ENCODE measurements around the gene CROCC2. TPM values are rescaled to one million over a fixed set of nuclear protein-coding genes. Genes with fewer than 3 reads are reported as not detected.
A peak's percentile ranks its signal among the peaks of the same experiment; 100 is the strongest.

Gene CROCC2
- total RNA-seq, 4 donors from 2014 or later, result 0.27 to 0.83 TPM; not detected in 2

DNA sequence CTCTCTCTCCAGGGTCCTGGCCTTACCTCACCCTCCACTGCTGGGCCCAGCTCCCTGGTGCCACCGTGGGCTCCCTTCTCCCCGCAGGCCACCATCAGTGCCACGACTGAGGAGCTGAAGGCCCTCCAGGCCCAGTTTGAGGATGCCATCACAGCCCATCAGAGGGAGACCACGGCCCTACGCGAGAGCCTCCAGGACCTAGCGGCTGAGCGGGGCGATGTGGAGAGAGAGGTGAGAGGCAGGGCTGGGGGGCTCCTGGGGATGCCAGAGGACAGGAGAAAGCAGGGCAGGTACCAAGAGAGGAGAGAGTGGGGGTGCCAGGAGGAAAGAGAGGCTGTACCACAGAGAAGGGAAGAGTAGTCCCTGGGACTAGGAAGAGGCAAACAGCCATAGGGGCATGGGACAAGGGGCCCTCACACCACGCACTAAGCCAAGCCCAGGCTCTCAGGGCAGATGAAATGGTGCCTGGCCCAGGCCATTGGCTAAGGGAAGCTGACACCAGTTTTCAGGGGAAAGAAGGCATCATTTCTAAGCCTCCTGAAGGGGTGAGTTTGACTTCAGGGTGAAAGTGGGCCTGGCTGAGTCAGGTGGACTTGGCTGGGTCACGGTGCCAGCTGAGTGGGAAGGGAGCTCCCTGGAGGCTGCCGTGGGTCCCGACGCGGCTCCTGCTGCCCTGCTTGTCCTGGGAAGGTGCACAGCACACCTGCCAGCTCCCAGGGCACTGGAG, 53.2 kb downstream of the CROCC2 start:
- Histone ChIP-seq H3K27me3 (no peaks in the 10 kb centered on the region), H3K4me1 (peaks cover 0 to 38% (median 0%) of the 10 kb centered on the region in 4 donors), H3K36me3 (no peaks in the 10 kb centered on the region), H3K27ac (peak overlapping the region in 2 of 4 donors; percentile 55 to 62), H3K9me3 (no peaks in the 10 kb centered on the region), H3K4me3 (no peak overlapping the region)
- peak in 2 of 3 donors; percentile 36 to 39 for DNase-seq
- TF ChIP-seq, protein P1, sequence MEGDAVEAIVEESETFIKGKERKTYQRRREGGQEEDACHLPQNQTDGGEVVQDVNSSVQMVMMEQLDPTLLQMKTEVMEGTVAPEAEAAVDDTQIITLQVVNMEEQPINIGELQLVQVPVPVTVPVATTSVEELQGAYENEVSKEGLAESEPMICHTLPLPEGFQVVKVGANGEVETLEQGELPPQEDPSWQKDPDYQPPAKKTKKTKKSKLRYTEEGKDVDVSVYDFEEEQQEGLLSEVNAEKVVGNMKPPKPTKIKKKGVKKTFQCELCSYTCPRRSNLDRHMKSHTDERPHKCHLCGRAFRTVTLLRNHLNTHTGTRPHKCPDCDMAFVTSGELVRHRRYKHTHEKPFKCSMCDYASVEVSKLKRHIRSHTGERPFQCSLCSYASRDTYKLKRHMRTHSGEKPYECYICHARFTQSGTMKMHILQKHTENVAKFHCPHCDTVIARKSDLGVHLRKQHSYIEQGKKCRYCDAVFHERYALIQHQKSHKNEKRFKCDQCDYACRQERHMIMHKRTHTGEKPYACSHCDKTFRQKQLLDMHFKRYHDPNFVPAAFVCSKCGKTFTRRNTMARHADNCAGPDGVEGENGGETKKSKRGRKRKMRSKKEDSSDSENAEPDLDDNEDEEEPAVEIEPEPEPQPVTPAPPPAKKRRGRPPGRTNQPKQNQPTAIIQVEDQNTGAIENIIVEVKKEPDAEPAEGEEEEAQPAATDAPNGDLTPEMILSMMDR (IDR thresholded peaks at IDR 0.05), result no peak
- no peak for TF ChIP-seq POLR2A (IDR thresholded peaks at IDR 0.05)

GRCh38 chr2:240959941-240960308, 53.8 kb downstream of the CROCC2 start:
- TF ChIP-seq, protein P1 (IDR thresholded peaks at IDR 0.05), result no peak
- TF ChIP-seq POLR2A (IDR thresholded peaks at IDR 0.05), result no peak
- peak overlapping the region in 3 of 4 donors; percentile 55 to 62 (median 60) for H3K27ac ChIP-seq

DNA sequence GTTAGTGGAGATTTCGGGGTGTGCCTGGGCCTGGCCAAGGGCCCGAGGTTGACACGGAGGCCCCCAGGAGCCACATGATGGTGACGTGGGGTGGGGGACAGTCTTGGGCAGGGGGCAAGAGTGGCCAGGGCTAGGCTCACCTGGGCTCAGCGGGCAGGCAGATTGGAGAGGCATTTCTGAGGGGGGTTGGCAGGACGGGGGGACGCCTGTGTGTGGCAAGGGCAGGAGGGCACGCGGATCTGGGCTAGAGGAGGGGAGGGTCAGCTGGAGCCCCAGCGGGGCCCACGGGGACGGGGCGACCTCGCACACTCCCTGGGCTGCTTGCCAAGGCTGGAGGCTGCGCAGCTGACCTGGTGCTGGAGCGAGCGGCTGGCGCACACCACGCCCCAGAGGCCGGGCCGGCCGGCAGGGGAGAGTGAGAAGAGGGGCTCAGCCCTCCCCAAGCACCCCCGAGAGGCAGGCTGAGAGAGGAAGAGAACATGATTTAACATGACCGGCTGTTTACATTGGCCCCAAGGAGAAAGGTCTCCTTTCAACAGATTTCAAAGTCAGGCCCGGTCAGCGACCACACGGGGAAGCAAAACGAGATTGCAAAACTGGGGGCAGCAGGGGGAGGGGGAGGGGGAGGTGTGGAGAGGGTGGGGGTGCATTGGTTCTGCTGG, 54.3 kb downstream of the CROCC2 start:
- H3K36me3 ChIP-seq, result no peaks in the 10 kb centered on the region
- no peaks in the 10 kb centered on the region for H3K27me3 ChIP-seq
- DNase-seq, result peak; percentile 16 to 59 (median 53)
- H3K27ac ChIP-seq, result peak overlapping the region in 3 of 4 donors; percentile 55 to 62 (median 60)
- H3K4me3 ChIP-seq, result no peak overlapping the region
- no peak for TF ChIP-seq POLR2A (IDR thresholded peaks at IDR 0.05)
- TF ChIP-seq, protein P1 (IDR thresholded peaks at IDR 0.05), result no peak
- H3K4me1 ChIP-seq, result peaks cover 0 to 38% (median 0%) of the 10 kb centered on the region in 4 donors
- no peaks in the 10 kb centered on the region for H3K9me3 ChIP-seq

More at GRCh38 chr2:240959941-240960308, 53.8 kb downstream of the CROCC2 start:
- Histone ChIP-seq H3K9me3 (no peaks in the 10 kb centered on the region), H3K4me1 (peaks cover 0 to 38% (median 0%) of the 10 kb centered on the region in 4 donors), H3K36me3 (no peaks in the 10 kb centered on the region), H3K27me3 (no peaks in the 10 kb centered on the region), H3K4me3 (no peak overlapping the region)
- DNase-seq, result peak in 2 of 3 donors; percentile 43

- DNase-seq, result peak; percentile 4 to 49 (median 45)
- Histone ChIP-seq H3K4me1 (peaks cover 0 to 32% (median 0%) of the 10 kb centered on the region in 4 donors), H3K27ac (peak overlapping the region in 3 of 4 donors; percentile 35 to 60 (median 55)), H3K36me3 (no peaks in the 10 kb centered on the region), H3K27me3 (no peaks in the 10 kb centered on the region), H3K4me3 (no peak overlapping the region), H3K9me3 (no peaks in the 10 kb centered on the region)
- TF ChIP-seq POLR2A (IDR thresholded peaks at IDR 0.05), result no peak
- TF ChIP-seq, protein P1 (IDR thresholded peaks at IDR 0.05), result no peak
Observed at GRCh38 chr2:240960971-240961876, 55.1 kb downstream of the CROCC2 start.

DNA sequence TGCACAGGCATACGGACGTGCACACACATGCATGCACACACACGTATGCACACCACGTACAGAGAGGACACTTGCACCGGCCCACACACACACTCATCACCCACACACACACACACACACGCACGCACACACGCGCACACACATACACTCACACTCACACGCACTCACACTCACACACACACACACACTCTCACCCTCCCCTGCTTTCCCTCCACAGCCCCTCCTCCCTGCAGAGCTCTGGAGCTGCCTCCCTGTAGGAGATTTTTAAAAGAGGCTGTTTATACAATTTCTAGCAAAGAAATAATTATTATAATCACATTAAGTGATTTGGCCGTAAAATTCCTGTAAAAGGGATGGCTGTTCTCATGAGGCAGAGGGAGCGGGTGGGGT, 55.8 kb downstream of the CROCC2 start:
- DNase-seq, result peak in 2 of 3 donors; percentile 6 to 11
- Histone ChIP-seq H3K4me3 (no peak overlapping the region), H3K9me3 (no peaks in the 10 kb centered on the region), H3K36me3 (no peaks in the 10 kb centered on the region), H3K27ac (peak overlapping the region in 2 of 4 donors; percentile 70 to 86), H3K4me1 (peaks cover 0 to 32% (median 0%) of the 10 kb centered on the region in 4 donors), H3K27me3 (no peaks in the 10 kb centered on the region)
- TF ChIP-seq, protein P1 (IDR thresholded peaks at IDR 0.05), result no peak
- TF ChIP-seq POLR2A (IDR thresholded peaks at IDR 0.05), result no peak

All from Peyer's patch (tissue), 4 donors.